Breast epithelium (tissue), 3 donors: Measurements from ENCODE around the gene DCAF8.
"Not testable (repeated sequence)": the region's sequence is repeated elsewhere in the genome, so short reads cannot be mapped to it uniquely, and the experiment has no call there.

Source experiments
- POLR2A ChIP-seq: fragments of 450-650 bp; IDR thresholded peaks from one replicate; pipeline ENCODE4 v1.6.1; 2016; ENCODE audit warnings: antibody characterized with exemption, mild to moderate bottlenecking, moderate library complexity
- TF ChIP-seq, protein P1 (sequence below), 3 donors: fragments of 450-650 bp; IDR thresholded peaks; one replicate each; pipeline ENCODE4 v1.5.1; 2016 to 2017; ENCODE audit warnings: antibody characterized with exemption in 3 of 3, mild to moderate bottlenecking in 3 of 3, moderate library complexity in 3 of 3

DNA sequence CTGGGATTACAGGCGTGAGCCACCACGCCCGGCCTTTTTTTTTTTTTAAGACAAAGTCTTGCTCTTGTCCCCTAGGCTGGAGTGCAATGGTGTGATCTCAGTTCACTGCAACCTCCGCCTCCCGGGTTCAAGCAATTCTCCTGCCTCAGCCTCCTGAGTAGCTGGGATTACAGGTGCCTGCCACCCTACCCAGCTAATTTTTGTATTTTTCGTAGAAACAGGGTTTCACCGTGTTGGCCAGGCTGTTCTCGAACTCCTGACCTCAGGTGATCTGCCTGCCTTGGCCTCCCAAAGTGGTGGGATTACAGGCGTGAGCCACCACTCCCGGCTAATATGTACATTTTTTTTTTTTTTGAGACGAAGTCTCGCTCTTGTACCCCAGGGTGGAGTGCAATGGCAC lies 25.4 kb upstream of the DCAF8 start:
- TF ChIP-seq POLR2A, result not testable (repeated sequence)
- TF ChIP-seq, protein P1, sequence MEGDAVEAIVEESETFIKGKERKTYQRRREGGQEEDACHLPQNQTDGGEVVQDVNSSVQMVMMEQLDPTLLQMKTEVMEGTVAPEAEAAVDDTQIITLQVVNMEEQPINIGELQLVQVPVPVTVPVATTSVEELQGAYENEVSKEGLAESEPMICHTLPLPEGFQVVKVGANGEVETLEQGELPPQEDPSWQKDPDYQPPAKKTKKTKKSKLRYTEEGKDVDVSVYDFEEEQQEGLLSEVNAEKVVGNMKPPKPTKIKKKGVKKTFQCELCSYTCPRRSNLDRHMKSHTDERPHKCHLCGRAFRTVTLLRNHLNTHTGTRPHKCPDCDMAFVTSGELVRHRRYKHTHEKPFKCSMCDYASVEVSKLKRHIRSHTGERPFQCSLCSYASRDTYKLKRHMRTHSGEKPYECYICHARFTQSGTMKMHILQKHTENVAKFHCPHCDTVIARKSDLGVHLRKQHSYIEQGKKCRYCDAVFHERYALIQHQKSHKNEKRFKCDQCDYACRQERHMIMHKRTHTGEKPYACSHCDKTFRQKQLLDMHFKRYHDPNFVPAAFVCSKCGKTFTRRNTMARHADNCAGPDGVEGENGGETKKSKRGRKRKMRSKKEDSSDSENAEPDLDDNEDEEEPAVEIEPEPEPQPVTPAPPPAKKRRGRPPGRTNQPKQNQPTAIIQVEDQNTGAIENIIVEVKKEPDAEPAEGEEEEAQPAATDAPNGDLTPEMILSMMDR (IDR thresholded peaks at IDR 0.05), result not testable (repeated sequence)
